Natural killer cell (primary cell): Measurements from ENCODE around the gene MECP2. TPM values are rescaled to one million over a fixed set of nuclear protein-coding genes. Genes with fewer than 3 reads are reported as not detected.

Source experiments
- ATAC-seq, 3 donors: fragments of 150-1000 bp in 2 of 3; fragments of 200-7000 bp in 1 of 3; cut with Tn5 transposase; 1 replicate in 1 of 3; 2 replicates in 2 of 3; pipeline ENCODE4 v1.10.0; 2021; ENCODE audit warnings: mild to moderate bottlenecking in 2 of 3, moderate library complexity in 2 of 3
- DNase-seq, 2 donors: peaks; one replicate each; pipeline versions ENCODE4 v3.0.0 to v3.0.0-alpha.2; 2013 to 2021; ENCODE audit warnings: mixed read lengths in 1 of 2
- H3K27ac ChIP-seq: one replicate; pipeline ENCODE4 v1.5.1; 2013; ENCODE audit warnings: mild to moderate bottlenecking, low read length
- H3K27me3 ChIP-seq: one replicate; pipeline ENCODE4 v1.6.1; 2013; ENCODE audit warnings: low read length; ENCODE audit not compliant: control insufficient read depth, insufficient read depth
- H3K36me3 ChIP-seq: one replicate; pipeline ENCODE4 v1.6.1; 2013; ENCODE audit warnings: low read length; ENCODE audit not compliant: control insufficient read depth, insufficient read depth
- H3K4me1 ChIP-seq: one replicate; pipeline ENCODE4 v1.6.1; 2013; ENCODE audit warnings: low read length; ENCODE audit not compliant: control insufficient read depth, insufficient read depth
- H3K4me3 ChIP-seq: one replicate; pipeline ENCODE4 v1.5.1; 2013; ENCODE audit warnings: low read length
- H3K9me3 ChIP-seq: one replicate; pipeline ENCODE4 v1.6.1; 2013; ENCODE audit warnings: low read length; ENCODE audit not compliant: control insufficient read depth, insufficient read depth
- H3K27ac Mint-ChIP-seq, 2 donors: one replicate each; pipeline ENCODE4 v1.8.0; 2022; ENCODE audit warnings: mild to moderate bottlenecking in 2 of 2, mixed read lengths in 2 of 2, moderate library complexity in 1 of 2
- H3K27me3 Mint-ChIP-seq, 2 donors: one replicate each; pipeline ENCODE4 v1.8.0; 2022; ENCODE audit warnings: low read depth in 2 of 2, mixed read lengths in 2 of 2
- H3K36me3 Mint-ChIP-seq: one replicate; pipeline ENCODE4 v1.8.0; 2022; ENCODE audit warnings: mixed read lengths
- H3K4me1 Mint-ChIP-seq, 2 donors: one replicate each; pipeline ENCODE4 v1.8.0; 2022; ENCODE audit warnings: mixed read lengths in 2 of 2
- H3K4me3 Mint-ChIP-seq: one replicate; pipeline ENCODE4 v1.8.0; 2022; ENCODE audit warnings: mild to moderate bottlenecking, moderate library complexity, mixed read lengths
- H3K9me3 Mint-ChIP-seq, 2 donors: one replicate each; pipeline ENCODE4 v1.8.0; 2022; ENCODE audit warnings: mixed read lengths in 2 of 2
- CTCF ChIP-seq: fragments of 200-600 bp; IDR thresholded peaks from one replicate; pipeline ENCODE4 v1.8.0; 2022; ENCODE audit warnings: antibody characterized with exemption
- WGBS: methylation state at CpG from one replicate; pipeline ENCODE4 v1.1.7; 2013; ENCODE audit warnings: missing lambda C conversion rate; ENCODE audit not compliant: insufficient coverage; 5-methylcytosine and 5-hydroxymethylcytosine counted together
- intact Hi-C: fragments of 100-400 bp; cut with micrococcal nuclease; formaldehyde crosslinking; loops from one replicate; pipeline ENCODE4 v1.14.2; 2022
- total RNA-seq, 4 donors: library from RNA; stranded (reverse); fragments of 120-200 nt in 1 of 4; gene quantifications; one replicate each; pipeline versions ENCODE4 v1.2.3 to v1.2.4, GENCODE V29; 2013 to 2022

The MECP2 gene
- total RNA-seq, 3 donors from 2014 or later (not counting 1 experiment from before 2014, with no cell fraction given): 177 to 198 (median 182) TPM

GRCh38 chrX:154140742-154141141 is 43.2 kb upstream of the MECP2 start:
- Mint-ChIP-seq H3K4me1 (peaks cover 18 to 23% of the 10 kb centered on the region in 2 donors), H3K27me3 (no peaks in the 10 kb centered on the region), H3K36me3 (no peaks in the 10 kb centered on the region), H3K27ac (no peak overlapping the region), H3K9me3 (no peaks in the 10 kb centered on the region), H3K4me3 (no peak overlapping the region)
- no peaks in the 10 kb centered on the region for H3K9me3 ChIP-seq
- ATAC-seq (no peak), DNase-seq (no peak)
- TF ChIP-seq CTCF: no peak
- H3K4me3 ChIP-seq: no peak overlapping the region
- no peaks in the 10 kb centered on the region for H3K27me3 ChIP-seq
- H3K36me3 ChIP-seq: no peaks in the 10 kb centered on the region
- 90% methylated on average over 6 of the region's 10 CpGs for WGBS
- H3K4me1 ChIP-seq: peaks cover 16% of the 10 kb centered on the region
- intact Hi-C loops: no loop called here
- H3K27ac ChIP-seq: no peak overlapping the region

GRCh38 chrX:154140206-154140605 is 42.7 kb upstream of the MECP2 start:
- Histone ChIP-seq H3K9me3 (no peaks in the 10 kb centered on the region), H3K36me3 (no peaks in the 10 kb centered on the region), H3K4me1 (peaks cover 17% of the 10 kb centered on the region), H3K27me3 (no peaks in the 10 kb centered on the region), H3K4me3 (no peak overlapping the region), H3K27ac (no peak overlapping the region)
- H3K36me3 Mint-ChIP-seq: no peaks in the 10 kb centered on the region
- ATAC-seq (no peak), DNase-seq (no peak)
- no peak for TF ChIP-seq CTCF
- no peaks in the 10 kb centered on the region for H3K27me3 Mint-ChIP-seq
- 93% methylated on average over 6 of the region's 12 CpGs for WGBS
- no peaks in the 10 kb centered on the region for H3K9me3 Mint-ChIP-seq
- no peak overlapping the region for H3K4me3 Mint-ChIP-seq
- H3K27ac Mint-ChIP-seq: no peak overlapping the region
- intact Hi-C loops: no loop called here
- peaks cover 22 to 27% of the 10 kb centered on the region in 2 donors for H3K4me1 Mint-ChIP-seq

- TF ChIP-seq CTCF: no peak
- Mint-ChIP-seq H3K4me1 (peaks cover 22 to 27% of the 10 kb centered on the region in 2 donors), H3K9me3 (no peaks in the 10 kb centered on the region), H3K27ac (peak overlapping the region in 1 of 2 donors; percentile 69), H3K36me3 (no peaks in the 10 kb centered on the region), H3K4me3 (no peak overlapping the region), H3K27me3 (no peaks in the 10 kb centered on the region)
- DNase-seq (no peak), ATAC-seq (no peak)
- H3K36me3 ChIP-seq: no peaks in the 10 kb centered on the region
- intact Hi-C loops: no loop called here
- H3K4me1 ChIP-seq: peaks cover 17% of the 10 kb centered on the region
- H3K27ac ChIP-seq: no peak overlapping the region
- H3K27me3 ChIP-seq: no peaks in the 10 kb centered on the region
- H3K4me3 ChIP-seq: no peak overlapping the region
- 92% methylated on average over 10 of the region's 10 CpGs for WGBS
- no peaks in the 10 kb centered on the region for H3K9me3 ChIP-seq
These were observed 41.3 kb upstream of the MECP2 start for GRCh38 chrX:154138857-154139256.

- Histone ChIP-seq H3K36me3 (no peaks in the 10 kb centered on the region), H3K27ac (peak overlapping the region; percentile 76), H3K4me1 (peaks cover 17% of the 10 kb centered on the region), H3K9me3 (no peaks in the 10 kb centered on the region), H3K4me3 (no peak overlapping the region), H3K27me3 (no peaks in the 10 kb centered on the region)
- Mint-ChIP-seq H3K27ac (peak overlapping the region; percentile 85 to 86), H3K9me3 (no peaks in the 10 kb centered on the region), H3K27me3 (no peaks in the 10 kb centered on the region), H3K4me1 (peaks cover 22 to 27% of the 10 kb centered on the region in 2 donors), H3K4me3 (peak overlapping the region; percentile 90), H3K36me3 (no peaks in the 10 kb centered on the region)
- ATAC-seq: peak; percentile 90 to 93 (median 92)
- intact Hi-C loops: no loop called here
- WGBS: 1% methylated on average over 44 of the region's 44 CpGs
- peak; percentile 69 for TF ChIP-seq CTCF
- peak; percentile 70 to 83 for DNase-seq
These were observed 39.2 kb upstream of the MECP2 start for GRCh38 chrX:154136627-154137161.
